HepG2 (cell line): Measurements from ENCODE around the gene TGIF1. TPM values are rescaled to one million over a fixed set of nuclear protein-coding genes. Genes with fewer than 3 reads are reported as not detected.
A peak's percentile ranks its signal among the peaks of the same experiment; 100 is the strongest.

Source experiments
- BRCA1 ChIP-seq: sonication (generic); formaldehyde crosslinking; IDR thresholded peaks from 2 replicates; pipeline ENCODE4 v1.4.0; 2020; ENCODE audit warnings: missing genetic modification reagents
- CBX2 ChIP-seq, 2 experiments: fragments of 200-600 bp in 1 of 2; sonication (generic); formaldehyde crosslinking in 1 of 2; IDR thresholded peaks; 2 replicates each; pipeline versions ENCODE4 v1.7.0 to v1.8.1; 2018 to 2022; ENCODE audit warnings: low read depth in 2 of 2, low read length in 1 of 2, mild to moderate bottlenecking in 1 of 2, missing genetic modification reagents in 1 of 2
- ELF1 ChIP-seq: sonication (generic); formaldehyde crosslinking; IDR thresholded peaks from 2 replicates; pipeline ENCODE4 v1.4.0; 2020; ENCODE audit warnings: missing genetic modification reagents
- PHF21A ChIP-seq: sonication (generic); formaldehyde crosslinking; IDR thresholded peaks from 2 replicates; pipeline ENCODE4 v1.5.0; 2020; ENCODE audit warnings: mild to moderate bottlenecking, missing genetic modification reagents
- RAD51 ChIP-seq: fragments of 450-650 bp; IDR thresholded peaks from 2 replicates; pipeline ENCODE4 v1.6.1; 2016; ENCODE audit warnings: borderline replicate concordance
- SOX6 ChIP-seq, 2 experiments: fragments of 450-650 bp in 1 of 2; sonication (generic) in 1 of 2; formaldehyde crosslinking in 1 of 2; IDR thresholded peaks; 2 replicates each; pipeline versions ENCODE4 v1.4.0 to v1.6.1; 2017 to 2020; ENCODE audit warnings: antibody characterized with exemption in 1 of 2, mild to moderate bottlenecking in 1 of 2, missing genetic modification reagents in 1 of 2
- ZNF205 ChIP-seq: IDR thresholded peaks from 2 replicates; pipeline ENCODE4 v1.6.1; 2018; ENCODE audit warnings: missing biosample characterization, missing genetic modification reagents
- ZNF724P ChIP-seq: sonication (generic); formaldehyde crosslinking; IDR thresholded peaks from 2 replicates; pipeline ENCODE4 v1.8.0; 2022; ENCODE audit warnings: missing genetic modification reagents, borderline replicate concordance
- ZNF775 ChIP-seq: sonication (generic); formaldehyde crosslinking; IDR thresholded peaks from 2 replicates; pipeline ENCODE4 v1.4.0; 2020; ENCODE audit warnings: missing genetic modification reagents, mild to moderate bottlenecking, moderate library complexity, borderline replicate concordance
- polyA plus RNA-seq, 8 experiments: library from polyadenylated mRNA; depleted of rRNA in 3 of 8; stranded (reverse) in 7 of 8; unstranded in 1 of 8; fragments of >200 nt; fragmentation: Illumina TruSeq in 4 of 8; extraction: Trizol in 4 of 8; gene quantifications; 2 replicates each; pipeline versions ENCODE4 v1.2.1 to v1.2.3, GENCODE V29; 2011 to 2016; ENCODE audit warnings: low read depth in 4 of 8, missing spikeins in 1 of 8, mixed read lengths in 1 of 8; ENCODE audit not compliant: insufficient read depth in 1 of 8
- total RNA-seq, 5 experiments: library from RNA; depleted of rRNA; stranded (reverse); fragments of >200 nt; fragmentation: Illumina TruSeq; extraction: Trizol; gene quantifications; 2 replicates each; pipeline ENCODE4 v1.2.3, GENCODE V29; 2016; ENCODE audit warnings: low read depth in 1 of 5
- TF ChIP-seq, protein P1 (sequence below), 2 experiments: sonication (generic) in 1 of 2; formaldehyde crosslinking in 1 of 2; IDR thresholded peaks; 2 replicates each; pipeline versions ENCODE4 v1.4.0 to v1.6.1; 2016 to 2020; ENCODE audit warnings: borderline replicate concordance in 1 of 2, low read depth in 1 of 2, mild to moderate bottlenecking in 1 of 2, missing genetic modification reagents in 1 of 2
- TF ChIP-seq, protein P2 (sequence below): sonication (generic); formaldehyde crosslinking; IDR thresholded peaks from 2 replicates; pipeline ENCODE4 v1.5.0; 2020; ENCODE audit warnings: missing genetic modification reagents
- TF ChIP-seq, protein P3 (sequence below): sonication (generic); formaldehyde crosslinking; IDR thresholded peaks from 2 replicates; pipeline ENCODE4 v1.9.0; 2021; ENCODE audit warnings: missing genetic modification reagents, borderline replicate concordance
- TF ChIP-seq, protein P4 (sequence below): sonication (generic); formaldehyde crosslinking; IDR thresholded peaks from 2 replicates; pipeline ENCODE4 v1.8.1; 2022; ENCODE audit warnings: mild to moderate bottlenecking, missing genetic modification reagents

Gene TGIF1
- total and polyA plus RNA-seq, 2 of the 13 experiments (the other 11 are each of a cell fraction or from before 2014, with no cell fraction given): 50.0 to 76.1 TPM

DNA sequence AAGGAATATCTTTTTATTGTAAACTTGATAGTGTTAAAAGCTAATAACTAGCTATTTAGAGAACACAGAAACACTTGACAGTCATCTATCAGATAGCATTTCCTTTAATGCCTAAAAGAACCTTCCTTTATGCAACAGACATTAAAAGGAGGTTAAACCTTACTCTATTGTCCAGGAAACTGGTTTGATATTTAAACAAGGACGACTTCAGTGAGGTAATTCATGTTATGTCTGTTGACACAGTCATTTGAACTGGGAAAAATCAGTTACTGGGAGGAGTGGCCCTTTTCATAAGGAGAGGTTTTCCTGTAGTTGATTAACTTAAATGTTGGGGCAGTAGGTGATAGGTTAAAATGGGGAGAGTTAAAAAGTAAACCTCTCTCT lies 6.7 kb downstream of the TGIF1 start (continued):
- TF ChIP-seq, protein P1, sequence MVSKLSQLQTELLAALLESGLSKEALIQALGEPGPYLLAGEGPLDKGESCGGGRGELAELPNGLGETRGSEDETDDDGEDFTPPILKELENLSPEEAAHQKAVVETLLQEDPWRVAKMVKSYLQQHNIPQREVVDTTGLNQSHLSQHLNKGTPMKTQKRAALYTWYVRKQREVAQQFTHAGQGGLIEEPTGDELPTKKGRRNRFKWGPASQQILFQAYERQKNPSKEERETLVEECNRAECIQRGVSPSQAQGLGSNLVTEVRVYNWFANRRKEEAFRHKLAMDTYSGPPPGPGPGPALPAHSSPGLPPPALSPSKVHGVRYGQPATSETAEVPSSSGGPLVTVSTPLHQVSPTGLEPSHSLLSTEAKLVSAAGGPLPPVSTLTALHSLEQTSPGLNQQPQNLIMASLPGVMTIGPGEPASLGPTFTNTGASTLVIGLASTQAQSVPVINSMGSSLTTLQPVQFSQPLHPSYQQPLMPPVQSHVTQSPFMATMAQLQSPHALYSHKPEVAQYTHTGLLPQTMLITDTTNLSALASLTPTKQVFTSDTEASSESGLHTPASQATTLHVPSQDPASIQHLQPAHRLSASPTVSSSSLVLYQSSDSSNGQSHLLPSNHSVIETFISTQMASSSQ (IDR thresholded peaks at IDR 0.05; ENCODE audit: low read depth): peak; percentile 94
- TF ChIP-seq, protein P1 (CRISPR knock-in tag; IDR thresholded peaks at IDR 0.05; ENCODE audit: borderline replicate concordance): peak; percentile 94
- no peak for TF ChIP-seq ZNF775 (CRISPR knock-in tag)
- TF ChIP-seq SOX6 (IDR thresholded peaks at IDR 0.05): no peak
- TF ChIP-seq SOX6 (CRISPR knock-in tag; IDR thresholded peaks at IDR 0.05): peak; percentile 89
- no peak for TF ChIP-seq ELF1 (CRISPR knock-in tag)
- no peak for TF ChIP-seq ZNF724P (CRISPR knock-in tag)
- TF ChIP-seq, protein P2, sequence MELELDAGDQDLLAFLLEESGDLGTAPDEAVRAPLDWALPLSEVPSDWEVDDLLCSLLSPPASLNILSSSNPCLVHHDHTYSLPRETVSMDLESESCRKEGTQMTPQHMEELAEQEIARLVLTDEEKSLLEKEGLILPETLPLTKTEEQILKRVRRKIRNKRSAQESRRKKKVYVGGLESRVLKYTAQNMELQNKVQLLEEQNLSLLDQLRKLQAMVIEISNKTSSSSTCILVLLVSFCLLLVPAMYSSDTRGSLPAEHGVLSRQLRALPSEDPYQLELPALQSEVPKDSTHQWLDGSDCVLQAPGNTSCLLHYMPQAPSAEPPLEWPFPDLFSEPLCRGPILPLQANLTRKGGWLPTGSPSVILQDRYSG (CRISPR knock-in tag): no peak
- no peak for TF ChIP-seq BRCA1 (CRISPR knock-in tag)
- TF ChIP-seq, protein P3, sequence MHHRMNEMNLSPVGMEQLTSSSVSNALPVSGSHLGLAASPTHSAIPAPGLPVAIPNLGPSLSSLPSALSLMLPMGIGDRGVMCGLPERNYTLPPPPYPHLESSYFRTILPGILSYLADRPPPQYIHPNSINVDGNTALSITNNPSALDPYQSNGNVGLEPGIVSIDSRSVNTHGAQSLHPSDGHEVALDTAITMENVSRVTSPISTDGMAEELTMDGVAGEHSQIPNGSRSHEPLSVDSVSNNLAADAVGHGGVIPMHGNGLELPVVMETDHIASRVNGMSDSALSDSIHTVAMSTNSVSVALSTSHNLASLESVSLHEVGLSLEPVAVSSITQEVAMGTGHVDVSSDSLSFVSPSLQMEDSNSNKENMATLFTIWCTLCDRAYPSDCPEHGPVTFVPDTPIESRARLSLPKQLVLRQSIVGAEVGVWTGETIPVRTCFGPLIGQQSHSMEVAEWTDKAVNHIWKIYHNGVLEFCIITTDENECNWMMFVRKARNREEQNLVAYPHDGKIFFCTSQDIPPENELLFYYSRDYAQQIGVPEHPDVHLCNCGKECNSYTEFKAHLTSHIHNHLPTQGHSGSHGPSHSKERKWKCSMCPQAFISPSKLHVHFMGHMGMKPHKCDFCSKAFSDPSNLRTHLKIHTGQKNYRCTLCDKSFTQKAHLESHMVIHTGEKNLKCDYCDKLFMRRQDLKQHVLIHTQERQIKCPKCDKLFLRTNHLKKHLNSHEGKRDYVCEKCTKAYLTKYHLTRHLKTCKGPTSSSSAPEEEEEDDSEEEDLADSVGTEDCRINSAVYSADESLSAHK (CRISPR knock-in tag): no peak
- no peak for TF ChIP-seq RAD51
- TF ChIP-seq PHF21A (CRISPR knock-in tag): peak; percentile 59; the same call in 1 of the 2 replicates
- peak; percentile 41; the same call in 1 of the 2 replicates for TF ChIP-seq ZNF205 (CRISPR knock-in tag)
- no peak for TF ChIP-seq CBX2 (IDR thresholded peaks at IDR 0.05; ENCODE audit: low read depth, low read length)
- no peak for TF ChIP-seq CBX2 (CRISPR knock-in tag; IDR thresholded peaks at IDR 0.05; ENCODE audit: low read depth)
- TF ChIP-seq, protein P4, sequence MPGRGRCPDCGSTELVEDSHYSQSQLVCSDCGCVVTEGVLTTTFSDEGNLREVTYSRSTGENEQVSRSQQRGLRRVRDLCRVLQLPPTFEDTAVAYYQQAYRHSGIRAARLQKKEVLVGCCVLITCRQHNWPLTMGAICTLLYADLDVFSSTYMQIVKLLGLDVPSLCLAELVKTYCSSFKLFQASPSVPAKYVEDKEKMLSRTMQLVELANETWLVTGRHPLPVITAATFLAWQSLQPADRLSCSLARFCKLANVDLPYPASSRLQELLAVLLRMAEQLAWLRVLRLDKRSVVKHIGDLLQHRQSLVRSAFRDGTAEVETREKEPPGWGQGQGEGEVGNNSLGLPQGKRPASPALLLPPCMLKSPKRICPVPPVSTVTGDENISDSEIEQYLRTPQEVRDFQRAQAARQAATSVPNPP (CRISPR knock-in tag): peak; percentile 34; the same call in 1 of the 2 replicates
